ENCODE data around the gene THAP4.

GRCh38 chr2:241582328-241582727 lies 54.6 kb downstream of the THAP4 start:
- TF ChIP-seq SIN3A (IDR thresholded peaks at IDR 0.05; ENCODE audit: borderline replicate concordance, insufficient read depth, low read length) = no peak
- TF ChIP-seq POLR2AphosphoS5 (IDR thresholded peaks at IDR 0.05; ENCODE audit: low read depth, low read length) = no peak
- TF ChIP-seq, protein P1, sequence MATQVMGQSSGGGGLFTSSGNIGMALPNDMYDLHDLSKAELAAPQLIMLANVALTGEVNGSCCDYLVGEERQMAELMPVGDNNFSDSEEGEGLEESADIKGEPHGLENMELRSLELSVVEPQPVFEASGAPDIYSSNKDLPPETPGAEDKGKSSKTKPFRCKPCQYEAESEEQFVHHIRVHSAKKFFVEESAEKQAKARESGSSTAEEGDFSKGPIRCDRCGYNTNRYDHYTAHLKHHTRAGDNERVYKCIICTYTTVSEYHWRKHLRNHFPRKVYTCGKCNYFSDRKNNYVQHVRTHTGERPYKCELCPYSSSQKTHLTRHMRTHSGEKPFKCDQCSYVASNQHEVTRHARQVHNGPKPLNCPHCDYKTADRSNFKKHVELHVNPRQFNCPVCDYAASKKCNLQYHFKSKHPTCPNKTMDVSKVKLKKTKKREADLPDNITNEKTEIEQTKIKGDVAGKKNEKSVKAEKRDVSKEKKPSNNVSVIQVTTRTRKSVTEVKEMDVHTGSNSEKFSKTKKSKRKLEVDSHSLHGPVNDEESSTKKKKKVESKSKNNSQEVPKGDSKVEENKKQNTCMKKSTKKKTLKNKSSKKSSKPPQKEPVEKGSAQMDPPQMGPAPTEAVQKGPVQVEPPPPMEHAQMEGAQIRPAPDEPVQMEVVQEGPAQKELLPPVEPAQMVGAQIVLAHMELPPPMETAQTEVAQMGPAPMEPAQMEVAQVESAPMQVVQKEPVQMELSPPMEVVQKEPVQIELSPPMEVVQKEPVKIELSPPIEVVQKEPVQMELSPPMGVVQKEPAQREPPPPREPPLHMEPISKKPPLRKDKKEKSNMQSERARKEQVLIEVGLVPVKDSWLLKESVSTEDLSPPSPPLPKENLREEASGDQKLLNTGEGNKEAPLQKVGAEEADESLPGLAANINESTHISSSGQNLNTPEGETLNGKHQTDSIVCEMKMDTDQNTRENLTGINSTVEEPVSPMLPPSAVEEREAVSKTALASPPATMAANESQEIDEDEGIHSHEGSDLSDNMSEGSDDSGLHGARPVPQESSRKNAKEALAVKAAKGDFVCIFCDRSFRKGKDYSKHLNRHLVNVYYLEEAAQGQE (IDR thresholded peaks at IDR 0.05; ENCODE audit: insufficient read depth in 1 of 2, low read depth in 2 of 2, low read length in 2 of 2) = no peak
- no peak for TF ChIP-seq TAF1 (IDR thresholded peaks at IDR 0.05; ENCODE audit: borderline replicate concordance, insufficient read depth, low read length)
